GM12878 (cell line): ENCODE measurements around the gene HINFP. TPM values are rescaled to one million over a fixed set of nuclear protein-coding genes. Genes with fewer than 3 reads are reported as not detected.

ENCODE experiments used
- EGR1 ChIP-seq, 2 experiments: IDR thresholded peaks; 1 replicate in 1 of 2; 2 replicates in 1 of 2; pipeline ENCODE4 v1.6.1; 2011 to 2012; ENCODE audit warnings: low read depth in 2 of 2, low read length in 2 of 2, borderline replicate concordance in 1 of 2, mild to moderate bottlenecking in 1 of 2, moderate library complexity in 1 of 2
- EP300 ChIP-seq, 2 experiments: fragments of 150-350 bp in 1 of 2; IDR thresholded peaks; 2 replicates each; pipeline ENCODE4 v1.6.1; 2011 to 2012; ENCODE audit warnings: low read depth in 2 of 2, low read length in 2 of 2, borderline replicate concordance in 1 of 2, improper control_type of control experiment in 1 of 2, inconsistent platforms in 1 of 2; ENCODE audit not compliant: control insufficient read depth in 1 of 2
- ETV6 ChIP-seq, 2 experiments: fragments of 450-650 bp in 1 of 2; IDR thresholded peaks in 1 of 2; conservative IDR thresholded peaks in 1 of 2; 2 replicates each; pipeline ENCODE4 v1.6.1; 2014; ENCODE audit warnings: antibody characterized with exemption in 1 of 2, borderline replicate concordance in 1 of 2, low read depth in 1 of 2, mild to moderate bottlenecking in 1 of 2, moderate library complexity in 1 of 2
- IKZF2 ChIP-seq, 2 experiments: fragments of 450-650 bp; IDR thresholded peaks; 2 replicates each; pipeline ENCODE4 v1.6.1; 2017; ENCODE audit warnings: mild to moderate bottlenecking in 2 of 2, moderate library complexity in 2 of 2
- MEF2A ChIP-seq: IDR thresholded peaks from 2 replicates; pipeline ENCODE4 v1.6.1; 2011; ENCODE audit warnings: low read depth, mild to moderate bottlenecking, low read length, moderate library complexity; ENCODE audit not compliant: insufficient read depth
- NFXL1 ChIP-seq: fragments of 450-650 bp; IDR thresholded peaks from 2 replicates; pipeline ENCODE4 v1.6.1; 2017; ENCODE audit warnings: antibody characterized with exemption, mild to moderate bottlenecking, borderline replicate concordance
- NRF1 ChIP-seq: conservative IDR thresholded peaks from 2 replicates; pipeline ENCODE4 v1.6.1; 2011; ENCODE audit warnings: mild to moderate bottlenecking, low read depth, low read length, improper control_type of control experiment
- PML ChIP-seq: IDR thresholded peaks from 2 replicates; pipeline ENCODE4 v1.6.1; 2012; ENCODE audit warnings: low read length, inconsistent platforms
- POU2F2 ChIP-seq: IDR thresholded peaks from 3 replicates; pipeline ENCODE4 v1.6.1; 2011; ENCODE audit warnings: low read depth, mild to moderate bottlenecking, low read length, borderline replicate concordance
- SMC3 ChIP-seq: IDR thresholded peaks from 2 replicates; pipeline ENCODE4 v1.6.1; 2011; ENCODE audit warnings: low read length, improper control_type of control experiment, borderline replicate concordance
- SP1 ChIP-seq: IDR thresholded peaks from one replicate; pipeline ENCODE4 v1.6.1; 2011; ENCODE audit warnings: low read depth, low read length
- ZNF24 ChIP-seq: fragments of 450-650 bp; IDR thresholded peaks from 2 replicates; pipeline ENCODE4 v1.6.1; 2017; ENCODE audit warnings: antibody characterized with exemption, mild to moderate bottlenecking
- ZNF384 ChIP-seq: IDR thresholded peaks from 2 replicates; pipeline ENCODE4 v1.6.1; 2012; ENCODE audit warnings: low read depth, mild to moderate bottlenecking, low read length, improper control_type of control experiment, borderline replicate concordance
- polyA plus RNA-seq, 11 experiments: library from polyadenylated mRNA; depleted of rRNA in 4 of 11; unstranded in 6 of 11; stranded (reverse) in 5 of 11; fragments of >200 nt; fragmentation: Nextera tagmentation in 4 of 11; fragmentation: Illumina TruSeq in 1 of 11; extraction: Ambion mirVana in 4 of 11; extraction: Trizol in 1 of 11; gene quantifications; 1 replicate in 1 of 11; 2 replicates in 10 of 11; pipeline versions ENCODE4 v1.2.1 to v1.2.3, GENCODE V29; 2011 to 2016; ENCODE audit warnings: inconsistent platforms in 2 of 11, missing spikeins in 2 of 11, low read depth in 1 of 11
- total RNA-seq, 4 experiments: library from RNA; depleted of rRNA in 3 of 4; stranded (reverse); fragments of >200 nt in 3 of 4; fragmentation: Illumina TruSeq in 1 of 4; extraction: Trizol in 1 of 4; gene quantifications; 2 replicates each; pipeline versions ENCODE4 v1.2.1 to v1.2.3, GENCODE V29; 2013 to 2021
- TF ChIP-seq, protein P1 (sequence below): fragments of 450-650 bp; IDR thresholded peaks from 2 replicates; pipeline ENCODE4 v1.6.1; 2017; ENCODE audit warnings: antibody characterized with exemption, mild to moderate bottlenecking, moderate library complexity
- TF ChIP-seq, protein P2 (sequence below): fragments of 150-350 bp; IDR thresholded peaks from 2 replicates; pipeline ENCODE4 v1.6.1; 2016; ENCODE audit warnings: low read depth, low read length
- TF ChIP-seq, protein P3 (sequence below): IDR thresholded peaks from 2 replicates; pipeline ENCODE4 v1.6.1; 2012; ENCODE audit warnings: low read depth, low read length, improper control_type of control experiment
- TF ChIP-seq, protein P4 (sequence below): IDR thresholded peaks from 2 replicates; pipeline ENCODE4 v1.6.1; 2012; ENCODE audit warnings: low read depth, low read length, improper control_type of control experiment
- TF ChIP-seq, protein P5 (sequence below): fragments of 450-650 bp; IDR thresholded peaks from 2 replicates; pipeline ENCODE4 v1.6.1; 2016; ENCODE audit warnings: mild to moderate bottlenecking

The HINFP gene
- total and polyA plus RNA-seq, 10 of the 15 experiments (the other 5 are each of a cell fraction or from before 2014, with no cell fraction given), result 13.1 to 26.3 (median 18.6) TPM

DNA sequence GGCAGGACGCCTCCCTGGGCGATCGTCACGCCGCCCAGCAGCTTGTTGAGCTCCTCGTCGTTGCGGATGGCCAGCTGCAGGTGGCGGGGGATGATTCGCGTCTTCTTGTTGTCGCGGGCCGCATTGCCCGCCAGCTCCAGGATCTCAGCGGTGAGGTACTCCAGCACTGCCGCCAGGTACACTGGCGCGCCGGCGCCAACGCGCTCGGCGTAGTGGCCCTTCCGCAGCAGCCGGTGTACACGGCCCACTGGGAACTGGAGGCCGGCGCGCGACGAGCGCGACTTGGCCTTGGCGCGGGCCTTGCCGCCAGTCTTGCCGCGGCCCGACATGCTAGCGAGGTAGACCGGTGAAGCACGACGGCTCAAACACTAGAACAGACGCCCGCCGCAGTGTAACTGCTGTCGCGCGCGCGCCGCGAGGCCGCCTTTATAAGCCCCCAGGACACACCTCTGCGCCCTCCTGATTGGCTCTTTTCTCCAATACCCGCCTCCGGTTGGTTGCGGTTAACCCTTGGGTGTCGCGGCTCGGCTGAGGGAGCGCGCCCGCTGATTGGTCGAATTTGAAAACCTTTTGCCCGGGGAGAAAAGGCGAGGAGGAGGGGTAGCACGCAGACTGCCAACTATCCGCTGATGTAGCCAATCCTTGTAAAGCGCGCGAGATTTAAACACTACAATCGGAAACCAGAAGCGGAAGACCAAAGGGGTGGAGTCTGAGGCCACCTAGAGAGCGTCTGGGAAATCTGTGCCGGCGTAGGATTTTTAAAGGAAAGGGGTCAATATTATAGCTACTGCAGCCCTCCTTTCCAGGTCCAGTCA is 26.1 kb upstream of the HINFP start (continued):
- TF ChIP-seq ZNF24, result no peak
- no peak for TF ChIP-seq NFXL1
- TF ChIP-seq EP300 (IDR thresholded peaks at IDR 0.05; ENCODE audit: borderline replicate concordance in 1 of 2, control insufficient read depth in 1 of 2, low read depth in 2 of 2, low read length in 2 of 2), result 0 out of 4 replicates have a peak, but pooled peaks of 1 of the 2 experiments have one; percentile 8
- peak; percentile 93 for TF ChIP-seq SP1
- TF ChIP-seq, protein P1, sequence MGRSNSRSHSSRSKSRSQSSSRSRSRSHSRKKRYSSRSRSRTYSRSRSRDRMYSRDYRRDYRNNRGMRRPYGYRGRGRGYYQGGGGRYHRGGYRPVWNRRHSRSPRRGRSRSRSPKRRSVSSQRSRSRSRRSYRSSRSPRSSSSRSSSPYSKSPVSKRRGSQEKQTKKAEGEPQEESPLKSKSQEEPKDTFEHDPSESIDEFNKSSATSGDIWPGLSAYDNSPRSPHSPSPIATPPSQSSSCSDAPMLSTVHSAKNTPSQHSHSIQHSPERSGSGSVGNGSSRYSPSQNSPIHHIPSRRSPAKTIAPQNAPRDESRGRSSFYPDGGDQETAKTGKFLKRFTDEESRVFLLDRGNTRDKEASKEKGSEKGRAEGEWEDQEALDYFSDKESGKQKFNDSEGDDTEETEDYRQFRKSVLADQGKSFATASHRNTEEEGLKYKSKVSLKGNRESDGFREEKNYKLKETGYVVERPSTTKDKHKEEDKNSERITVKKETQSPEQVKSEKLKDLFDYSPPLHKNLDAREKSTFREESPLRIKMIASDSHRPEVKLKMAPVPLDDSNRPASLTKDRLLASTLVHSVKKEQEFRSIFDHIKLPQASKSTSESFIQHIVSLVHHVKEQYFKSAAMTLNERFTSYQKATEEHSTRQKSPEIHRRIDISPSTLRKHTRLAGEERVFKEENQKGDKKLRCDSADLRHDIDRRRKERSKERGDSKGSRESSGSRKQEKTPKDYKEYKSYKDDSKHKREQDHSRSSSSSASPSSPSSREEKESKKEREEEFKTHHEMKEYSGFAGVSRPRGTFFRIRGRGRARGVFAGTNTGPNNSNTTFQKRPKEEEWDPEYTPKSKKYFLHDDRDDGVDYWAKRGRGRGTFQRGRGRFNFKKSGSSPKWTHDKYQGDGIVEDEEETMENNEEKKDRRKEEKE, result no peak
- peak; percentile 98 for TF ChIP-seq POU2F2
- TF ChIP-seq, protein P2, sequence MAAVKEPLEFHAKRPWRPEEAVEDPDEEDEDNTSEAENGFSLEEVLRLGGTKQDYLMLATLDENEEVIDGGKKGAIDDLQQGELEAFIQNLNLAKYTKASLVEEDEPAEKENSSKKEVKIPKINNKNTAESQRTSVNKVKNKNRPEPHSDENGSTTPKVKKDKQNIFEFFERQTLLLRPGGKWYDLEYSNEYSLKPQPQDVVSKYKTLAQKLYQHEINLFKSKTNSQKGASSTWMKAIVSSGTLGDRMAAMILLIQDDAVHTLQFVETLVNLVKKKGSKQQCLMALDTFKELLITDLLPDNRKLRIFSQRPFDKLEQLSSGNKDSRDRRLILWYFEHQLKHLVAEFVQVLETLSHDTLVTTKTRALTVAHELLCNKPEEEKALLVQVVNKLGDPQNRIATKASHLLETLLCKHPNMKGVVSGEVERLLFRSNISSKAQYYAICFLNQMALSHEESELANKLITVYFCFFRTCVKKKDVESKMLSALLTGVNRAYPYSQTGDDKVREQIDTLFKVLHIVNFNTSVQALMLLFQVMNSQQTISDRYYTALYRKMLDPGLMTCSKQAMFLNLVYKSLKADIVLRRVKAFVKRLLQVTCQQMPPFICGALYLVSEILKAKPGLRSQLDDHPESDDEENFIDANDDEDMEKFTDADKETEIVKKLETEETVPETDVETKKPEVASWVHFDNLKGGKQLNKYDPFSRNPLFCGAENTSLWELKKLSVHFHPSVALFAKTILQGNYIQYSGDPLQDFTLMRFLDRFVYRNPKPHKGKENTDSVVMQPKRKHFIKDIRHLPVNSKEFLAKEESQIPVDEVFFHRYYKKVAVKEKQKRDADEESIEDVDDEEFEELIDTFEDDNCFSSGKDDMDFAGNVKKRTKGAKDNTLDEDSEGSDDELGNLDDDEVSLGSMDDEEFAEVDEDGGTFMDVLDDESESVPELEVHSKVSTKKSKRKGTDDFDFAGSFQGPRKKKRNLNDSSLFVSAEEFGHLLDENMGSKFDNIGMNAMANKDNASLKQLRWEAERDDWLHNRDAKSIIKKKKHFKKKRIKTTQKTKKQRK, result no peak
- TF ChIP-seq SMC3, result no peak
- TF ChIP-seq ZNF384, result no peak
- TF ChIP-seq MEF2A, result 0 out of 2 replicates have a peak, but pooled peaks have one; percentile 3
- TF ChIP-seq IKZF2 (IDR thresholded peaks at IDR 0.05), result no peak
- peak in 1 of 2 experiments; percentile 42; a peak in 1 of 3 replicates for TF ChIP-seq EGR1 (IDR thresholded peaks at IDR 0.05; ENCODE audit: borderline replicate concordance in 1 of 2, low read depth in 2 of 2, low read length in 2 of 2)
- TF ChIP-seq PML, result peak; percentile 100
- TF ChIP-seq, protein P3, sequence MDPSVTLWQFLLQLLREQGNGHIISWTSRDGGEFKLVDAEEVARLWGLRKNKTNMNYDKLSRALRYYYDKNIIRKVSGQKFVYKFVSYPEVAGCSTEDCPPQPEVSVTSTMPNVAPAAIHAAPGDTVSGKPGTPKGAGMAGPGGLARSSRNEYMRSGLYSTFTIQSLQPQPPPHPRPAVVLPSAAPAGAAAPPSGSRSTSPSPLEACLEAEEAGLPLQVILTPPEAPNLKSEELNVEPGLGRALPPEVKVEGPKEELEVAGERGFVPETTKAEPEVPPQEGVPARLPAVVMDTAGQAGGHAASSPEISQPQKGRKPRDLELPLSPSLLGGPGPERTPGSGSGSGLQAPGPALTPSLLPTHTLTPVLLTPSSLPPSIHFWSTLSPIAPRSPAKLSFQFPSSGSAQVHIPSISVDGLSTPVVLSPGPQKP, result peak; percentile 25; the same call in 1 of the 2 replicates
- TF ChIP-seq, protein P4, sequence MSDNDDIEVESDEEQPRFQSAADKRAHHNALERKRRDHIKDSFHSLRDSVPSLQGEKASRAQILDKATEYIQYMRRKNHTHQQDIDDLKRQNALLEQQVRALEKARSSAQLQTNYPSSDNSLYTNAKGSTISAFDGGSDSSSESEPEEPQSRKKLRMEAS, result 0 out of 2 replicates have a peak, but pooled peaks have one; percentile 26
- TF ChIP-seq NRF1, result 0 out of 2 replicates have a peak, but pooled peaks have one; percentile 0
- no peak for TF ChIP-seq ETV6 (conservative IDR thresholded peaks at IDR 0.05 in 1 of 2, IDR thresholded peaks at IDR 0.05 in 1 of 2; ENCODE audit: borderline replicate concordance in 1 of 2, low read depth in 1 of 2)
- TF ChIP-seq, protein P5, sequence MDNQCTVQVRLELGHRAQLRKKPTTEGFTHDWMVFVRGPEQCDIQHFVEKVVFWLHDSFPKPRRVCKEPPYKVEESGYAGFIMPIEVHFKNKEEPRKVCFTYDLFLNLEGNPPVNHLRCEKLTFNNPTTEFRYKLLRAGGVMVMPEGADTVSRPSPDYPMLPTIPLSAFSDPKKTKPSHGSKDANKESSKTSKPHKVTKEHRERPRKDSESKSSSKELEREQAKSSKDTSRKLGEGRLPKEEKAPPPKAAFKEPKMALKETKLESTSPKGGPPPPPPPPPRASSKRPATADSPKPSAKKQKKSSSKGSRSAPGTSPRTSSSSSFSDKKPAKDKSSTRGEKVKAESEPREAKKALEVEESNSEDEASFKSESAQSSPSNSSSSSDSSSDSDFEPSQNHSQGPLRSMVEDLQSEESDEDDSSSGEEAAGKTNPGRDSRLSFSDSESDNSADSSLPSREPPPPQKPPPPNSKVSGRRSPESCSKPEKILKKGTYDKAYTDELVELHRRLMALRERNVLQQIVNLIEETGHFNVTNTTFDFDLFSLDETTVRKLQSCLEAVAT, result peak; percentile 88
